Fibroblast of lung (primary cell): Measurements from ENCODE around the gene SPTBN1.

Experiments used
- CTCF ChIP-seq, 2 donors: IDR thresholded peaks in 1 of 2; conservative IDR thresholded peaks in 1 of 2; 1 replicate in 1 of 2; 2 replicates in 1 of 2; pipeline ENCODE4 v1.5.1; 2011 to 2012; ENCODE audit warnings: low read length in 2 of 2, control low read depth in 1 of 2, inconsistent platforms in 1 of 2, low read depth in 1 of 2, mild to moderate bottlenecking in 1 of 2
- EZH2 ChIP-seq: IDR thresholded peaks from 2 replicates; pipeline ENCODE4 v1.5.1; 2012; ENCODE audit warnings: low read length, control low read depth, mild to moderate bottlenecking; ENCODE audit errors: missing control alignments

DNA sequence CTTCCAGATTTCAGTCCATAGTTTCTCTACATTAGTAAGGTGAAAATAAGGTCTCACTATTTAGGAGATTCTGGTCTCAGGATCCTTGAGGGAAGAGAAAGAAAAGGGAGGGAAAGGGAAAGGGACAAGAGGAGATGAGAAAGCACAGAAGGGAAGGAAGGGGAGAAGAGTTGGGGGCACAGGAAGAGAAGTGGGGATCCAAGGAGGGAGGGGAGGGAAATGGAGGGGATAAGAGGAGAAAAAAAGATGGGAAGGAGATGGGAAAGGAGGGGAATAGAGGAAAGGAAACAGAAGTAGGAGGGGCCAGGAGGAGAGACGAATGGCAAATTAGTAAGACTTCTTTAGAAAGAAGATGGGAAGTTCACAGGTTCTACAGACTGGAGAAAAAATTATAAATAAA lies 39.2 kb upstream of the SPTBN1 start:
- TF ChIP-seq CTCF (conservative IDR thresholded peaks at IDR 0.05 in 1 of 2, IDR thresholded peaks at IDR 0.05 in 1 of 2; ENCODE audit: low read depth in 1 of 2, low read length in 2 of 2) (no peak), EZH2 (no peak)
